ENCODE results near the gene FAM168A.

DNA sequence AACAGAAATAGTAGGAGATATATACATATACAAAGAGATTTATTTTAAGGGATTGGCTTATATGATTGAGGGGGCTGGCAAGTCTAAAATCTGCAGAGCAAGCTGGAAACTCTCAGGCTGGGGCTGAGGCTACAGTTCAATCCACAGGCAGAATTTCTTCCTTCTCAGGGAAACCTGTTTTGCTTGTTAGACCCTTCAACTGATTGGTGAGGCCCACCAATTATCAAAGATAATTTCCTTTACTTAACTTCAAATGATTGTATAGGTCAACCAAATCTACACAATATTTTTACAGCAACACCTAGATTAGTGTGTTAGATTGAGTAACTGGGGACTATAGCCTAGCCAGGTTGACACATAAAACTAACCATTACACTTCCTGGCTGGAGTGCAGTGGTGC, 43.8 kb upstream of the FAM168A start:
- TF ChIP-seq ZNF274 (IDR thresholded peaks at IDR 0.05; ENCODE audit: low read depth, low read length), result no peak
- no peak for TF ChIP-seq YY1 (IDR thresholded peaks at IDR 0.05; ENCODE audit: insufficient read depth, insufficient read length)
- TF ChIP-seq SUZ12 (IDR thresholded peaks at IDR 0.05; ENCODE audit: extremely low read depth, insufficient read depth, insufficient read length), result no peak
